GM18873 (cell line): Measurements from ENCODE around the gene GATAD2A.

Experiments
- ATAC-seq: cut with Tn5 transposase; IDR thresholded peaks from one replicate; pipeline ENCODE4 v1.9.1; 2021; ENCODE audit warnings: mild to moderate bottlenecking, moderate library complexity, moderate number of reproducible peaks; ENCODE audit not compliant: unreplicated experiment, low FRiP score

The GATAD2A gene

GRCh38 chr19:19527674-19528625, 122.5 kb downstream of the GATAD2A start:
- no peak for ATAC-seq

- no peak for ATAC-seq
Observed at GRCh38 chr19:19528721-19529490, 123.4 kb downstream of the GATAD2A start, which contains the start of gene YJEFN3. YJEFN3 (plus strand) TSS chr19:19528911; CDS start chr19:19528933, 22 bp downstream.

GRCh38 chr19:19529783-19530422, 124.4 kb downstream of the GATAD2A start:
- ATAC-seq = no peak

GRCh38 chr19:19530423-19530804, 124.9 kb downstream of the GATAD2A start:
- ATAC-seq = no peak

- no peak for ATAC-seq
Observed at GRCh38 chr19:19530889-19531288, 125.4 kb downstream of the GATAD2A start.

GRCh38 chr19:19531951-19532805, 126.7 kb downstream of the GATAD2A start:
- ATAC-seq = no peak

- ATAC-seq = no peak
Observed at GRCh38 chr19:19532806-19533701, 127.6 kb downstream of the GATAD2A start.

GRCh38 chr19:19533841-19534240, 128.4 kb downstream of the GATAD2A start:
- ATAC-seq = no peak

- no peak for ATAC-seq
Observed at GRCh38 chr19:19534556-19535265, 129.2 kb downstream of the GATAD2A start.

GRCh38 chr19:19535311-19536191, 130.1 kb downstream of the GATAD2A start:
- ATAC-seq = no peak

GRCh38 chr19:19537075-19538048, 131.9 kb downstream of the GATAD2A start:
- no peak for ATAC-seq

- no peak for ATAC-seq
Observed at GRCh38 chr19:19538061-19538784, 132.7 kb downstream of the GATAD2A start, which contains the start of gene CILP2. CILP2 (plus strand) TSS chr19:19538265; CDS start chr19:19538350, 85 bp downstream.

GRCh38 chr19:19538785-19539166, 133.3 kb downstream of the GATAD2A start:
- no peak for ATAC-seq

GRCh38 chr19:19539698-19540063, 134.2 kb downstream of the GATAD2A start:
- ATAC-seq = no peak

- ATAC-seq = no peak
Observed at GRCh38 chr19:19540064-19540714, 134.7 kb downstream of the GATAD2A start.
